AG09319 (cell line): ENCODE data around the gene RFTN1.

Experiments
- DNase-seq: peaks from one replicate; pipeline ENCODE4 v3.0.0-alpha.2; 2010; ENCODE audit warnings: low read depth; ENCODE audit errors: extremely low read depth
- TF ChIP-seq, protein P1 (sequence below): IDR thresholded peaks from 2 replicates; pipeline ENCODE4 v1.5.1; 2011; ENCODE audit warnings: low read depth, mild to moderate bottlenecking, inconsistent platforms, low read length, moderate library complexity

Gene RFTN1

DNA sequence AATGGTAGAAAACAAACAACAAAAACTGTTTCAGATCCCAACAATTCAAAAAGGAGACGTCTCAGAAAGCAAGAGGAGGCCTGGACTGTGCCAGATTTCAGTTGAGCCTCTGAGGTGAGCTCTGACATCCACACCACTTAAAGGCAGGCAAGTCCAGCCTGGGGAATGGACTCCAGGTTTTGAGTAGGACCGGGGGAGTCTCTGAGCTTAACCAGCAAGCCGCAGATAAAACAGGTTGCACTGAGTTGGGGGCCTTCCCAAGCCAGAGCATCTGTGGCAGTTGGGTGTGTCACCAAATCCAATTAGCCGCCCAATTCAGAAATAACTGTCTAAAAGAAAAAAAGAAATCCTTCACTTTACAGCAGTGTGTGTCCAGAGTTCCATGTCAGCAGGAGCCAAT, 193.8 kb downstream of the RFTN1 start:
- TF ChIP-seq, protein P1, sequence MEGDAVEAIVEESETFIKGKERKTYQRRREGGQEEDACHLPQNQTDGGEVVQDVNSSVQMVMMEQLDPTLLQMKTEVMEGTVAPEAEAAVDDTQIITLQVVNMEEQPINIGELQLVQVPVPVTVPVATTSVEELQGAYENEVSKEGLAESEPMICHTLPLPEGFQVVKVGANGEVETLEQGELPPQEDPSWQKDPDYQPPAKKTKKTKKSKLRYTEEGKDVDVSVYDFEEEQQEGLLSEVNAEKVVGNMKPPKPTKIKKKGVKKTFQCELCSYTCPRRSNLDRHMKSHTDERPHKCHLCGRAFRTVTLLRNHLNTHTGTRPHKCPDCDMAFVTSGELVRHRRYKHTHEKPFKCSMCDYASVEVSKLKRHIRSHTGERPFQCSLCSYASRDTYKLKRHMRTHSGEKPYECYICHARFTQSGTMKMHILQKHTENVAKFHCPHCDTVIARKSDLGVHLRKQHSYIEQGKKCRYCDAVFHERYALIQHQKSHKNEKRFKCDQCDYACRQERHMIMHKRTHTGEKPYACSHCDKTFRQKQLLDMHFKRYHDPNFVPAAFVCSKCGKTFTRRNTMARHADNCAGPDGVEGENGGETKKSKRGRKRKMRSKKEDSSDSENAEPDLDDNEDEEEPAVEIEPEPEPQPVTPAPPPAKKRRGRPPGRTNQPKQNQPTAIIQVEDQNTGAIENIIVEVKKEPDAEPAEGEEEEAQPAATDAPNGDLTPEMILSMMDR: no peak
- DNase-seq: no peak

- DNase-seq: no peak
- TF ChIP-seq, protein P1: peak; percentile 8
These were observed 194.2 kb downstream of the RFTN1 start for GRCh38 chr3:16319307-16319706.

DNA sequence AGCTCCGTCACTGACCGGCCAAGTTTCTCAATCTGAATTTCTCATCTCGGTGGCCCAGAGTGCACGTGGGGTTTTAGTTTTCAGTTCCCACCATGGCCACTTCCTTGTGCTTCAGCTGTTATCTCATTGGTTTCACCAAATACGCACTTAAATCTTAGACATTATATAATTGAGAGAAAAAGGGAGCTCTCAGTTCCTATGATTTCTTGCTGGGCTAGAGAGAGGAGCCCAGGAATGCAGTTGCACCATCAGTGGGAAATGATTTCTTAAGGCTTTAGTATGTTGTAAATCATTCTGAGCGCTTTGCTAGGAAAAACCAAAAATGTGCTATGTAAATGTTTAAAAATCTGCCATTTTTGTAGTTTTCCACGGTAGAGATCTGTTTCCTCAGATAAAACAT, 195.3 kb downstream of the RFTN1 start:
- TF ChIP-seq, protein P1: no peak
- peak; percentile 7 for DNase-seq

DNA sequence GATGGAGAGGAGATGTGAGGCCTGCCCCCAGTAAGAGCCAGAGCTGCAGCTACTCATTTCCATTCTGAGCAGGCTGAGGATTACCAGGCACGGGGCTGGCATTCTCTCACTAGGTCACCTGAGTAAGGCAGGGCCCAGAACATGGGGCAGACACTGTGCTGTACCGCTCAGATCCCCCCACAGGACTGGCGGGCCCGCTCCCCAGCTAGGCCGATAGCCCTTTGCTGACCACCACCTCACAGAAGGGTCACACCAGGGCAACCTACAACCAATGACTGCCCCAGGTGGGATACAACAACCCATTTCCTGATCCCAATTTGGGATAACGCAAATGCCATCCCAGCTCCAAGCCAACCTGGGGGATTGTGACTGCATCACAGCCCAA, 195.9 kb downstream of the RFTN1 start:
- TF ChIP-seq, protein P1: no peak
- no peak for DNase-seq

DNA sequence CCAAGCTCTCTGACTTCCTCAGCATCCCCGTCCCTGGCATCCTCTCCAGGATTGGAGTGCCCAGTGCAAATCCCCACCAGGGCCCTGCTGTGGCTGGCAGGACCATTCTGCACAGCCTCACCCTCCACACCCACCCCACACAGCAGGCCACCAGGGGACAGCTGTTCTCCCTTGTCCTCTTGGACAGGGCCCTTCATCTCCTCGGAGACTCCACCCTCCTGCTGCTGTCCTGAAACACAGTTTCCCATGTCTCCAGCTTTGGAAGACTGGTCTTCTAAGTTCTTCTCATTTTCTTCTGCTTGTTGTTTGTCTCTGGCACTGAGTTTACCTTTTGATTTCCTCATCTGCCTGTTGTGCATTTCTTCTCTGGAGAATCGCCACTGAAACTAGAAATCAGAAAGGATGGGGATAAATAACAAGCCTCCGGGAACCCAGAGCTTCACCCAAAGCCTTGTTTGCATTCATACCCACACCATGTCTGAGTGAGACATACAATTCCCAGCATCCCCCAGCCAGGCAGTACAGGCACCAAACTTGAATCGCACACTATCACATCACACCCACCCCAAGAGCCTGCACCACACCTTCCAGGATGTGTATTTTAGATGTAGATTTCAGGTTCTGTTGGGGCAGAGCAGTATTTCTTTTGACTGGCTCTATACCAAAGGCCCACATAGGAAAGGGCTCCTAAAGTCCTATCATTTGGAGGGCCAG, 196.5 kb downstream of the RFTN1 start:
- TF ChIP-seq, protein P1: no peak
- DNase-seq: no peak

DNA sequence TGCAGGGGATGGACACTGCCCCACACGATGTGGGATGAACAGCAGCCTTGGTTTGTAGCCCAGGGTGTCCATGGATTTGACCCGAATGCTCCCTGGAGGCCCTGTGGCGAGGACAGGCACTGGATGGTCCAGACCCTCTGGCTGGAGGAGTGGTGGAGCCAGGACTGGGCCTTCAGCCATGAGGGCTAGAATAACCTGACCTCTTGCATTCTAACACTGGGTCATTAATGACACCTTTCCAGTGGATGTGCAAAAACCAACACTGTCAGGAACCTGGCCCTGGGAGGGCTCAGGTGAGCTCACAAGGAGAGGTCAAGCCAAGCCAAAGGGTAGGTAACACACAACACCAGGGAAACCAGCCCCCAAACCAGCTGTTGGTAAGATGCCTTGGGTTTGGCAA, 197.1 kb downstream of the RFTN1 start:
- TF ChIP-seq, protein P1: no peak
- no peak for DNase-seq

DNA sequence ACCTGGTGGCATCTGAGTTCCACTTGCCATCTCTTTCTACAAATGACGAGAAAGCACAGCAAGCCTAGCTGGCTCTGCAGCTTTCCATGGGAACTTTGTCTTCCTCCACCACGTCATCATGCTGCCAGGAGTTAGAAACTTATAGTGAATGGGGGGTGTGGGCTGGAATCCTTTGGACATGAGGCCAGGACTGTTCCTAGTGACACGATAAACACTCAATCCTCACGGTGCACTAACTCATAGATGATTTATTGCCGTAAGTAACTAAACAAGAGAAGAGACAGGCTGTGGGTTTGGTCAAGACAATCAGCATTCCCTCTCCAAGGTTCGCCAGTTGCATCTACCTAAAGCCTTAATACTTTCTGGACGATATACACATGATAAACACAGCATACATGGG, 197.9 kb downstream of the RFTN1 start:
- no peak for DNase-seq
- TF ChIP-seq, protein P1: no peak
